Fibroblast of lung (primary cell): ENCODE data around the gene TTC22. TPM values are rescaled to one million over a fixed set of nuclear protein-coding genes. Genes with fewer than 3 reads are reported as not detected.

Experiments used
- DNase-seq, 2 donors: peaks; one replicate each; pipeline versions ENCODE4 v3.0.0 to v3.0.0-alpha.2; 2010; ENCODE audit warnings: low read depth in 2 of 2
- H2AFZ ChIP-seq: 2 replicates; pipeline ENCODE4 v1.5.1; 2012; ENCODE audit warnings: low read length, control low read depth, inconsistent platforms
- H3K27ac ChIP-seq: 2 replicates; pipeline ENCODE4 v1.5.1; 2011; ENCODE audit warnings: low read length, control low read depth; ENCODE audit not compliant: insufficient read depth
- H3K27me3 ChIP-seq: 2 replicates; pipeline ENCODE4 v1.5.1; 2011; ENCODE audit warnings: mild to moderate bottlenecking, low read length; ENCODE audit not compliant: control insufficient read depth, insufficient read depth
- H3K36me3 ChIP-seq: 2 replicates; pipeline ENCODE4 v1.5.1; 2011; ENCODE audit warnings: low read length; ENCODE audit not compliant: control insufficient read depth, insufficient read depth
- H3K4me1 ChIP-seq: 2 replicates; pipeline ENCODE4 v1.5.1; 2011; ENCODE audit warnings: low read length; ENCODE audit not compliant: control insufficient read depth, insufficient read depth; ENCODE audit errors: extremely low read depth
- H3K4me2 ChIP-seq: 2 replicates; pipeline ENCODE4 v1.5.1; 2011; ENCODE audit warnings: low read length, control low read depth; ENCODE audit not compliant: insufficient read depth; ENCODE audit errors: extremely low read depth
- H3K4me3 ChIP-seq, 4 experiments: fragments of 200-600 bp in 1 of 4; sonication (generic) in 1 of 4; replicated peaks in 1 of 4; 2 replicates each; pipeline ENCODE4 v1.5.1; 2011 to 2016; ENCODE audit warnings: low read length in 4 of 4, low read depth in 3 of 4, mild to moderate bottlenecking in 3 of 4, control low read depth in 2 of 4, inconsistent platforms in 1 of 4, mixed read lengths in 1 of 4; ENCODE audit not compliant: insufficient read depth in 1 of 4; ENCODE audit errors: control extremely low read depth in 1 of 4
- H3K79me2 ChIP-seq: 2 replicates; pipeline ENCODE4 v1.5.1; 2012; ENCODE audit warnings: mild to moderate bottlenecking, low read length, inconsistent platforms; ENCODE audit not compliant: control insufficient read depth, insufficient read depth
- H3K9ac ChIP-seq: 2 replicates; pipeline ENCODE4 v1.5.1; 2011; ENCODE audit warnings: mild to moderate bottlenecking, low read length, control low read depth; ENCODE audit not compliant: insufficient read depth
- H3K9me3 ChIP-seq: 2 replicates; pipeline ENCODE4 v1.5.1; 2012; ENCODE audit warnings: low read depth, low read length; ENCODE audit not compliant: control insufficient read depth, insufficient read depth
- H4K20me1 ChIP-seq: 2 replicates; pipeline ENCODE4 v1.5.1; 2011; ENCODE audit warnings: low read length; ENCODE audit not compliant: control insufficient read depth, insufficient read depth; ENCODE audit errors: extremely low read depth
- CTCF ChIP-seq, 2 donors: IDR thresholded peaks in 1 of 2; conservative IDR thresholded peaks in 1 of 2; 1 replicate in 1 of 2; 2 replicates in 1 of 2; pipeline ENCODE4 v1.5.1; 2011 to 2012; ENCODE audit warnings: low read length in 2 of 2, control low read depth in 1 of 2, inconsistent platforms in 1 of 2, low read depth in 1 of 2, mild to moderate bottlenecking in 1 of 2
- EZH2 ChIP-seq: IDR thresholded peaks from 2 replicates; pipeline ENCODE4 v1.5.1; 2012; ENCODE audit warnings: low read length, control low read depth, mild to moderate bottlenecking; ENCODE audit errors: missing control alignments
- polyA plus RNA-seq, 2 donors: library from polyadenylated mRNA; depleted of rRNA in 1 of 2; stranded (reverse) in 1 of 2; unstranded in 1 of 2; fragments of >200 nt; gene quantifications; 2 replicates each; pipeline ENCODE4 v1.2.1, GENCODE V29; 2011 to 2012; ENCODE audit warnings: missing spikeins in 1 of 2
- total RNA-seq: library from RNA; depleted of rRNA; stranded (reverse); fragments of >200 nt; gene quantifications from 2 replicates; pipeline ENCODE4 v1.2.1, GENCODE V29; 2014

TTC22 gene
- total and polyA plus RNA-seq, 2 donors (not counting 1 experiment from before 2014, with no cell fraction given) = not detected

GRCh38 chr1:54804471-54805132 lies 3.5 kb upstream of the TTC22 start:
- Histone ChIP-seq H3K36me3 (no peaks in the 10 kb centered on the region), H3K4me1 (no peaks in the 10 kb centered on the region), H3K4me3 (no peak overlapping the region), H2AFZ (no peak overlapping the region), H3K27ac (no peak overlapping the region), H4K20me1 (no peaks in the 10 kb centered on the region), H3K27me3 (peaks cover 24% of the 10 kb centered on the region), H3K9me3 (no peaks in the 10 kb centered on the region), H3K9ac (no peak overlapping the region), H3K79me2 (no peaks in the 10 kb centered on the region), H3K4me2 (no peak overlapping the region)
- no peak for DNase-seq
- no peak for TF ChIP-seq EZH2
- TF ChIP-seq CTCF (conservative IDR thresholded peaks at IDR 0.05 in 1 of 2, IDR thresholded peaks at IDR 0.05 in 1 of 2; ENCODE audit: low read depth in 1 of 2, low read length in 2 of 2) = no peak

GRCh38 chr1:54803761-54804470 lies 2.8 kb upstream of the TTC22 start:
- Histone ChIP-seq H4K20me1 (no peaks in the 10 kb centered on the region), H3K4me2 (no peak overlapping the region), H3K79me2 (no peaks in the 10 kb centered on the region), H2AFZ (no peak overlapping the region), H3K9ac (no peak overlapping the region), H3K27me3 (peaks cover 28% of the 10 kb centered on the region), H3K27ac (no peak overlapping the region), H3K4me3 (no peak overlapping the region), H3K36me3 (no peaks in the 10 kb centered on the region), H3K4me1 (no peaks in the 10 kb centered on the region), H3K9me3 (no peaks in the 10 kb centered on the region)
- TF ChIP-seq EZH2 = no peak
- no peak for TF ChIP-seq CTCF (conservative IDR thresholded peaks at IDR 0.05 in 1 of 2, IDR thresholded peaks at IDR 0.05 in 1 of 2; ENCODE audit: low read depth in 1 of 2, low read length in 2 of 2)
- DNase-seq = peak in 1 of 2 donors; percentile 28

- Histone ChIP-seq H3K4me2 (peak overlapping the region; percentile 15), H2AFZ (no peak overlapping the region), H3K9me3 (no peaks in the 10 kb centered on the region), H3K36me3 (no peaks in the 10 kb centered on the region), H3K79me2 (no peaks in the 10 kb centered on the region), H3K4me1 (no peaks in the 10 kb centered on the region), H4K20me1 (no peaks in the 10 kb centered on the region), H3K27me3 (peaks cover 28% of the 10 kb centered on the region), H3K27ac (no peak overlapping the region), H3K9ac (no peak overlapping the region), H3K4me3 (no peak overlapping the region)
- TF ChIP-seq EZH2 (peak; percentile 39), CTCF (conservative IDR thresholded peaks at IDR 0.05 in 1 of 2, IDR thresholded peaks at IDR 0.05 in 1 of 2; ENCODE audit: low read depth in 1 of 2, low read length in 2 of 2) (no peak)
- no peak for DNase-seq
Measured at GRCh38 chr1:54800041-54800898, 853 bp downstream of the TTC22 start.
